C4-2B (cell line): ENCODE results near the gene CHCHD6.

Experiments
- H3K27ac ChIP-seq: fragments of 450-650 bp; 2 replicates; pipeline ENCODE4 v1.5.1; 2017
- ZFX ChIP-seq: fragments of 450-650 bp; IDR thresholded peaks from 2 replicates; pipeline ENCODE4 v1.6.1; 2017
- TF ChIP-seq, protein P1 (sequence below): fragments of 450-650 bp; conservative IDR thresholded peaks from 2 replicates; pipeline ENCODE4 v1.5.1; 2017; ENCODE audit warnings: mild to moderate bottlenecking

Gene CHCHD6

DNA sequence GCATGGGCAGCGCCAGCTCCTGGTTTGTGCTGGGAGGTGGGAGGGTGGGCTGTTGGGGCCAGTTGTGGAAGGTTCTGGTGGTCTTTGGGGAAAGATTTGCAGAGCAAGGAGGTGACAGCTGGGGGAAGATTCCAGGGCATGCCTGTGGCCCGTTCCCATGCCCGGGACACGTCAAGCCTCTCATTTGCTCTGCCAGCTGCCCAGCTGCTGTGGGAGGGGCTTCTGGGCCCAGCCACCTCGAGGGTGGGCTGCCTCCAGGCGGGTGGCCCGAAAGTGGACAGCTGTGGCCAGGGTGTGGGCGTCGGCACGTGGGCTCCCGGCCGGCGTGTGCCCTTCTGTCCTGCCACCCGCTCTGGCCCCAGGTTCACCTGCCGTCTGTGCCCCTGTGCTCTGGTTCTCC lies 296.1 kb downstream of the CHCHD6 start:
- H3K27ac ChIP-seq, result no peak overlapping the region
- no peak for TF ChIP-seq ZFX
- TF ChIP-seq, protein P1, sequence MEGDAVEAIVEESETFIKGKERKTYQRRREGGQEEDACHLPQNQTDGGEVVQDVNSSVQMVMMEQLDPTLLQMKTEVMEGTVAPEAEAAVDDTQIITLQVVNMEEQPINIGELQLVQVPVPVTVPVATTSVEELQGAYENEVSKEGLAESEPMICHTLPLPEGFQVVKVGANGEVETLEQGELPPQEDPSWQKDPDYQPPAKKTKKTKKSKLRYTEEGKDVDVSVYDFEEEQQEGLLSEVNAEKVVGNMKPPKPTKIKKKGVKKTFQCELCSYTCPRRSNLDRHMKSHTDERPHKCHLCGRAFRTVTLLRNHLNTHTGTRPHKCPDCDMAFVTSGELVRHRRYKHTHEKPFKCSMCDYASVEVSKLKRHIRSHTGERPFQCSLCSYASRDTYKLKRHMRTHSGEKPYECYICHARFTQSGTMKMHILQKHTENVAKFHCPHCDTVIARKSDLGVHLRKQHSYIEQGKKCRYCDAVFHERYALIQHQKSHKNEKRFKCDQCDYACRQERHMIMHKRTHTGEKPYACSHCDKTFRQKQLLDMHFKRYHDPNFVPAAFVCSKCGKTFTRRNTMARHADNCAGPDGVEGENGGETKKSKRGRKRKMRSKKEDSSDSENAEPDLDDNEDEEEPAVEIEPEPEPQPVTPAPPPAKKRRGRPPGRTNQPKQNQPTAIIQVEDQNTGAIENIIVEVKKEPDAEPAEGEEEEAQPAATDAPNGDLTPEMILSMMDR, result no peak

DNA sequence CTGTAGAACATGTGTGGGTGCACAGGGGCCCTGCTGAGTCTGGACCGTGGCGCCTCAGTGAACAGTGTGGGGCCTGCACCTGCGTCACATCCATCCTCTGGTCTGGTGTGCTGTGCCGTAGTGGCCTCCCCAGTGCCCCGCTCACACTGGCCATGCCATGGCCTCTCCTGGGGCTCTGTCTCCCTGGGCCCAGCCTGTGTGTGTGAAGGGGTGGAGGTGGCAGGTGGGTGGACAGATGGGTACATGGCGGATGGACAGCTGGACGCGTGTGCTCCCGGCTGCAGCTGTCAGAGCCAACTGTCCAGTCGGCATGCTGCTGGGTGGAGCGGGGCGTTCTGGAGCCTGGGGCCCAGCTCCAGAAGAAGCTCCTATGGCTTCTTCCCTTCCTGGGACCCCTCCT lies 296.7 kb downstream of the CHCHD6 start:
- H3K27ac ChIP-seq, result no peak overlapping the region
- TF ChIP-seq, protein P1, result no peak
- TF ChIP-seq ZFX, result no peak

DNA sequence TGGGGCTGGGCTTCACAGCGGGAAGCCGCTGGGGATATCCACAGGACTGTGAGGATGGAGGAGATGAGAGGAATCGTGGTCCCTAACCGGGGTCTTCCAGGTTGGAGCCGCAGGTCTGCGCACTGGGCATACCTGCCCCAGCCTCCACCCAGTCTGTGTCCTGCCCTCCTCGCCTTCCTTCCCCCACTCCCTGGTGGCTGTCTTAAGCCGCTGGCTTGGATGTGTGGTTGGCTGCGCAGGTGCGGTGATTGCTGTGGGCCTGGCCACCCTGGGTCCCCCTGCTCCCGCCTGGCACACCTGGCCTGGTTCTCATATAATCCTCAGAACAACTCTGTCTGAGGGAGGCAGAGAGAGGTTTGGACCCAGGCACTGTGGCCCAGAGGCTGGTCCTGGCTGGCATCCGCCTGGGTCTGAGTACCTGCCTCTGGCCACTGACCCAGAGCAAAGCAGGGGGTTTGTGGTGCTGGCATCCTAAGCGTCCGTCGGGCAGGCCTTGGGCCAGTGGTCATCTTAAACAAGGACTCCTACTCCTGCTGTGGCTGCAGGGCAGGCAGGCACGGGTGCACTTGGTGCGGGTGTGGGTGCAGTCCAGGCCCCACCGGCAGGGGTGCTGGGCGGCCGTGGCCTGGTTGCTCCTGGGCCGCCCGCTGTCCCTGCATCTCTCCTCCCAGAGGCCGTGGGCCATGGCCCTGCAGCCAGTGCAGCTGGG lies 297.6 kb downstream of the CHCHD6 start:
- TF ChIP-seq ZFX, result no peak
- TF ChIP-seq, protein P1, result no peak
- no peak overlapping the region for H3K27ac ChIP-seq

DNA sequence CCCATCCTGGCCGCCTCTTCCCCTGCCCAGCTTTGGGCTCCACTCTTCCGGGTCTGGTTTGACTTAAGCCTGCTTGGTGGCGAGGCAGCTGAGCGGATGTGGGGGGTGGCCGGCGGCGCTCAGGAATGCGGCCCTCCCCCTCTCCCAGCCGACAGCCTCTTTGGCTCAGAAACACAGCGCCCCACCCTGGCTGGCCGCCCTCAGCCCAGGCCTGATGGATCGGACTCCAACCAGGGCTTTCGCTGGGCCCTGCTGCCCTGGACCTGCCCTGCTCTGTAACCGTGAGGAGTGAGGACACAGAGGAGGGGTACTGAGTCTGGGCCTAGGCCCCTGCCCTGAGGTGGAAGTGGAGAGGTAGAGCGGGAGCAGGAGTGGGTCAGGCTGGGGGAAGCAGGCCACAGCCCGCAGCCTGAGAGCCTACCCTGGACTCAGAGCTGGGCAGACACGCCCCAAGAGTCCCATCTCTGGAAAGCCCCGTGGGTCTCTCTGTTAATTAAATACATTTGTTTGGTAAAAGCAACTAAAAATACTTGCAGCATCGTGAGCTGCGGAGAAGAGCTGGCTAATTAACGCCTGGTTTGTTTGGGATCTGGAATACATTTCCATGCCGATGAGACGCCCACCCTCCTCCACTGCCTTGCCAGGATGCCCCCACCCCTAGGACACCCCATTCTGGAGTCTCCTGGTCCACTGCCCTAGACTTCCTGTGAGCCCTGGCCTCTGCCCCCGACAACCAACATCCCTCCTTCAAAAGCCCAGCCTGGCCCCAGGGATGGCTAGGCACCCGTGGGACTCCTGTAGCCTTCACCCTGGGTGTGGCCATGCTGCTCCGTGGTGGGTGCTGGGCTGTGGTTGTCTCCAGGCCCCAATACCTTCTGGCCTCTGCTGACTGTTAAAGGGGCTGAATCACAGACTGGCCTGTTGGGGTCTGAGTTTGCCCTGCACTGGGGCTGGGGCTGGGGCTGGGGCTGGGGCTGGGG lies 298.4 kb downstream of the CHCHD6 start:
- TF ChIP-seq, protein P1, result no peak
- no peak overlapping the region for H3K27ac ChIP-seq

DNA sequence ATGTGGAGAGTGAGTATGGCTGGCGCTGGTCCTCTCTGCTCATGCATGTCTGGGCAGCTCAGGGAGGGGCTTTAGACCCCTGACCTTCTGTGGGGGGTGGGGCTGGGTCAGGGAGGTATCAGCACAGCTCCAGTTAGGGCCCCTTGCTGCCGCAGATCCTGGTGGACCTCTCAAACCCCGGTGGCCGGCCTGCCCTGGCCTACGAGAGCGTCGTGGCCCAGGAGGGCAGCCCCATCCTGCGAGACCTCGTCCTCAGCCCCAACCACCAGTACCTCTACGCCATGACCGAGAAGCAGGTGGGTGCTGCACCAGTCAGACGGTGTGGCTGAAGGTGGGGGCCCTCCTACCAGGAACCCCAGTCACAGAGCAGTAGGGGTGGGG lies 299.1 kb downstream of the CHCHD6 start:
- H3K27ac ChIP-seq, result no peak overlapping the region

DNA sequence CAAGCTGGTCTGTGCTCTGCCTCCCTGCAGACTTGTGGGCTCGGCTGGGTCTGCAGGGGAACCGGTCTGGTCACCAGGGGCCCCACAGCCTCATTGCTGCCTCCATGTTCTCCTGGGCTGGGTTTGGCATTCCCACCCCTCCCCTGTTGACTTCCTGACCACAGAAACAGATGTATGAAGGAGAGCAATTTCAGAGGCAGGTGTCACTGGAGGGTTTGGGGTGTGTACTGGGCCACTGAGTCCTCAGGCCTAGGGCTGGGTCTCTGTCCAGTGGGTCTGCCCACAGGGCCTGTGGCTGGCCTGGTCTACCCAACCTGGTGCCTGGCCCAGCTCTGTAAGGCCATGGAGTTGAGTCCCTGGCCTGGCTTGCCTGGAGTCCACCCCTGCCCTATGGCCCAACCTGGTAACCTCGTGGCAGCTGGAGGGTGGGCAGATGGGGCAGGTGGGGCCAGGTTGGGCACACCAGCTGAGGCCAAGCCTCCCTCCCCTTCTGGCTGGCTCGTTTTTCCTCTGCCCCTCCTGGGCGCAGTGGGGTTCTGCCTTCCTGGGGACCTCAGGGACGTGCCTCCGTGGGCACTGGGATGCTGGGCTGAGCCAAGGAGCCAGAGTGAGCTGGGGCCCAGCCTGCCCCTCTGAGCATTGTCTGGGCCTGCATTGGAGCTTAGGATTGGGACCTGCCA lies 299.7 kb downstream of the CHCHD6 start:
- no peak overlapping the region for H3K27ac ChIP-seq
- no peak for TF ChIP-seq ZFX
- TF ChIP-seq, protein P1, result no peak

More for the DNA sequence above, 299.1 kb downstream of the CHCHD6 start:
- TF ChIP-seq, protein P1, result no peak
- TF ChIP-seq ZFX, result no peak
